HepG2 (cell line): ENCODE results near the gene RASSF8. TPM values are rescaled to one million over a fixed set of nuclear protein-coding genes. Genes with fewer than 3 reads are reported as not detected.

Experiments used
- ATAC-seq: fragments of 200-7000 bp; cut with Tn5 transposase; 3 replicates; pipeline ENCODE4 v1.9.1; 2020; ENCODE audit warnings: mild to moderate bottlenecking, moderate library complexity
- BruUV-seq: library from RNA; stranded (reverse); fragments of 400-500 nt; replicated peaks from 2 replicates; lab custom pipeline; 2021; lab: Mats Ljungman, UMichigan
- CTCF ChIA-PET: fragments of 300-600 bp; formaldehyde crosslinking; extraction: SDS; loops from one replicate; lab custom pipeline; 2021; ENCODE audit warnings: low total read pairs, inconsistent platforms, low intra/inter-chr PET ratio; lab: Yijun Ruan, JAX
- POLR2A ChIA-PET: fragments of 350-600 bp; sonication (Branson Sonifier 250); formaldehyde crosslinking; loops from one replicate; lab custom pipeline; 2020; ENCODE audit warnings: antibody characterized with exemption, inconsistent platforms; lab: Yijun Ruan, JAX
- DNase-seq: peaks from one replicate; pipeline ENCODE4 v3.0.0-alpha.2; 2015; ENCODE audit warnings: low spot score
- FAIRE-seq: peaks from 3 replicates; lab custom pipeline; 2011; peaks lifted over from hg19 to GRCh38; lab: Jason Lieb, UNC
- H2AFZ ChIP-seq: one replicate; pipeline ENCODE4 v1.6.1; 2011; ENCODE audit warnings: low read length, inconsistent platforms
- H3K27ac ChIP-seq: fragments of 300-600 bp; 3 replicates; pipeline ENCODE4 v1.8.0; 2011; ENCODE audit warnings: mixed run types, mild to moderate bottlenecking, mixed read lengths, low read length, inconsistent platforms; ENCODE audit not compliant: insufficient read depth; ENCODE audit errors: extremely low read length
- H3K27me3 ChIP-seq, 2 experiments: fragments of 200-600 bp in 1 of 2; 2 replicates in 1 of 2; 3 replicates in 1 of 2; pipeline versions ENCODE4 v1.6.0 to v1.8.0; 2011; ENCODE audit warnings: low read length in 2 of 2, mild to moderate bottlenecking in 2 of 2, moderate library complexity in 2 of 2, inconsistent platforms in 1 of 2; ENCODE audit not compliant: insufficient read depth in 2 of 2, control insufficient read depth in 1 of 2
- H3K36me3 ChIP-seq, 2 experiments: fragments of 200-600 bp in 1 of 2; replicated peaks in 1 of 2; 2 replicates in 1 of 2; 3 replicates in 1 of 2; pipeline versions ENCODE4 v1.5.1 to v1.8.0; 2011; ENCODE audit warnings: low read length in 2 of 2, inconsistent platforms in 1 of 2; ENCODE audit not compliant: insufficient read depth in 2 of 2, control insufficient read depth in 1 of 2
- H3K4me1 ChIP-seq: 2 replicates; pipeline ENCODE4 v1.5.1; 2012; ENCODE audit warnings: low read length, inconsistent platforms; ENCODE audit not compliant: insufficient read depth
- H3K4me2 ChIP-seq: 2 replicates; pipeline ENCODE4 v1.6.0; 2011; ENCODE audit warnings: low read depth, low read length, inconsistent platforms
- H3K4me3 ChIP-seq, 3 experiments: fragments of 200-600 bp in 1 of 3; sonication (generic), shearing (Covaris generic) in 1 of 3; replicated peaks in 1 of 3; 2 replicates each; pipeline ENCODE4 v1.5.1; 2011 to 2016; ENCODE audit warnings: low read length in 3 of 3, inconsistent platforms in 2 of 3, low read depth in 2 of 3, mild to moderate bottlenecking in 2 of 3, control low read depth in 1 of 3, mixed read lengths in 1 of 3; ENCODE audit not compliant: insufficient read depth in 1 of 3
- H3K79me2 ChIP-seq: one replicate; pipeline ENCODE4 v1.6.1; 2011; ENCODE audit warnings: low read length, inconsistent platforms; ENCODE audit not compliant: insufficient read depth
- H3K9ac ChIP-seq: 2 replicates; pipeline ENCODE4 v1.6.0; 2011; ENCODE audit warnings: mild to moderate bottlenecking, low read depth, low read length, inconsistent platforms; ENCODE audit not compliant: insufficient read depth
- H3K9me3 ChIP-seq: 2 replicates; pipeline ENCODE4 v1.5.1; 2012; ENCODE audit warnings: mild to moderate bottlenecking, low read length
- H4K20me1 ChIP-seq: 2 replicates; pipeline ENCODE4 v1.6.0; 2011; ENCODE audit warnings: inconsistent platforms, mild to moderate bottlenecking, low read length, moderate library complexity; ENCODE audit not compliant: insufficient read depth
- CBFB ChIP-seq: sonication (generic); formaldehyde crosslinking; IDR thresholded peaks from 2 replicates; pipeline ENCODE4 v1.4.0; 2020; ENCODE audit warnings: missing genetic modification reagents
- EHMT2 ChIP-seq: fragments of 200-600 bp; sonication (generic); IDR thresholded peaks from 2 replicates; pipeline ENCODE4 v1.7.0; 2017; ENCODE audit warnings: antibody characterized with exemption, low read depth, low read length, borderline replicate concordance
- FOXO1 ChIP-seq: sonication (generic); formaldehyde crosslinking; IDR thresholded peaks from 2 replicates; pipeline ENCODE4 v1.4.0; 2020; ENCODE audit warnings: missing genetic modification reagents
- GABPA ChIP-seq, 2 experiments: IDR thresholded peaks; 2 replicates each; pipeline ENCODE4 v1.6.1; 2011 to 2016; ENCODE audit warnings: low read depth in 2 of 2, low read length in 1 of 2, missing biosample characterization in 1 of 2, missing genetic modification characterization in 1 of 2
- GATAD1 ChIP-seq: IDR thresholded peaks from 2 replicates; pipeline ENCODE4 v1.6.1; 2016; ENCODE audit warnings: missing genetic modification reagents, missing compliant biosample characterization
- HNRNPK ChIP-seq: fragments of 200-400 bp; formaldehyde crosslinking; IDR thresholded peaks from 2 replicates; pipeline ENCODE4 v1.6.1; 2018; ENCODE audit warnings: low read length, low read depth, moderate library complexity, mild to moderate bottlenecking; ENCODE audit not compliant: poor library complexity, severe bottlenecking
- HOXA5 ChIP-seq: sonication (generic); formaldehyde crosslinking; IDR thresholded peaks from 2 replicates; pipeline ENCODE4 v1.4.0; 2020; ENCODE audit warnings: missing genetic modification reagents
- MBNL3 ChIP-seq: fragments of 250-450 bp; sonication (Bioruptor Pico); conservative IDR thresholded peaks from 2 replicates; pipeline ENCODE4 v1.8.0; 2022; ENCODE audit warnings: mild to moderate bottlenecking, inconsistent platforms
- MLLT10 ChIP-seq: sonication (generic); formaldehyde crosslinking; IDR thresholded peaks from 2 replicates; pipeline ENCODE4 v1.4.0; 2020; ENCODE audit warnings: missing genetic modification reagents
- NCOA5 ChIP-seq: sonication (generic); formaldehyde crosslinking; IDR thresholded peaks from 2 replicates; pipeline ENCODE4 v1.4.0; 2020; ENCODE audit warnings: missing genetic modification reagents
- RFXANK ChIP-seq: IDR thresholded peaks from 2 replicates; pipeline ENCODE4 v1.6.1; 2016
- SMARCC2 ChIP-seq: fragments of 450-650 bp; IDR thresholded peaks from 2 replicates; pipeline ENCODE4 v1.6.1; 2017; ENCODE audit warnings: antibody characterized with exemption, mild to moderate bottlenecking
- SRSF1 ChIP-seq: fragments of 200-400 bp; formaldehyde crosslinking; optimal IDR thresholded peaks from 2 replicates; pipeline ENCODE3; 2017; ENCODE audit warnings: mild to moderate bottlenecking, low read depth, low read length, moderate library complexity
- ZBTB20 ChIP-seq: sonication (generic); formaldehyde crosslinking; IDR thresholded peaks from 2 replicates; pipeline ENCODE4 v1.8.1; 2023; ENCODE audit warnings: missing genetic modification reagents, low read depth, mild to moderate bottlenecking, borderline replicate concordance
- ZKSCAN1 ChIP-seq: fragments of 150-350 bp; IDR thresholded peaks from 2 replicates; pipeline ENCODE4 v1.6.1; 2014; ENCODE audit warnings: low read length
- ZNF431 ChIP-seq: sonication (generic); formaldehyde crosslinking; IDR thresholded peaks from 2 replicates; pipeline ENCODE4 v1.9.0; 2022; ENCODE audit warnings: missing genetic modification reagents, low read depth, mild to moderate bottlenecking, borderline replicate concordance
- ZNF446 ChIP-seq: sonication (generic); formaldehyde crosslinking; IDR thresholded peaks from 2 replicates; pipeline ENCODE4 v1.5.0; 2020; ENCODE audit warnings: mild to moderate bottlenecking, missing genetic modification reagents
- ZNF501 ChIP-seq: sonication (generic); formaldehyde crosslinking; IDR thresholded peaks from 2 replicates; pipeline ENCODE4 v1.5.1; 2020; ENCODE audit warnings: mild to moderate bottlenecking, moderate library complexity, missing genetic modification reagents
- ZNF619 ChIP-seq: sonication (generic); formaldehyde crosslinking; IDR thresholded peaks from 2 replicates; pipeline ENCODE4 v1.4.0; 2020; ENCODE audit warnings: mild to moderate bottlenecking, missing genetic modification reagents
- ZNF672 ChIP-seq: sonication (generic); formaldehyde crosslinking; IDR thresholded peaks from 2 replicates; pipeline ENCODE4 v1.8.1; 2022; ENCODE audit warnings: missing genetic modification reagents
- WGBS: methylation state at CpG from one replicate; pipeline ENCODE4 v1.1.6; 2017; ENCODE audit warnings: low lambda C conversion rate; 5-methylcytosine and 5-hydroxymethylcytosine counted together
- in situ Hi-C: cut with HindIII; loops from 2 replicates; pipeline ENCODE4 v1.10.0; 2017; ENCODE audit warnings: low pct_unique_long_range_greater_than_20kb; ENCODE audit not compliant: extremely low pct_ligation_motif_present
- intact Hi-C: fragments of 100-400 bp; cut with micrococcal nuclease; formaldehyde crosslinking; loops from one replicate; pipeline ENCODE4 v1.10.0; 2022; ENCODE audit not compliant: unreplicated experiment
- polyA plus RNA-seq, 8 experiments: library from polyadenylated mRNA; depleted of rRNA in 3 of 8; stranded (reverse) in 7 of 8; unstranded in 1 of 8; fragments of >200 nt; fragmentation: Illumina TruSeq in 4 of 8; extraction: Trizol in 4 of 8; gene quantifications; 2 replicates each; pipeline versions ENCODE4 v1.2.1 to v1.2.3, GENCODE V29; 2011 to 2016; ENCODE audit warnings: low read depth in 4 of 8, missing spikeins in 1 of 8, mixed read lengths in 1 of 8; ENCODE audit not compliant: insufficient read depth in 1 of 8
- total RNA-seq, 5 experiments: library from RNA; depleted of rRNA; stranded (reverse); fragments of >200 nt; fragmentation: Illumina TruSeq; extraction: Trizol; gene quantifications; 2 replicates each; pipeline ENCODE4 v1.2.3, GENCODE V29; 2016; ENCODE audit warnings: low read depth in 1 of 5
- TF ChIP-seq, protein P1 (sequence below): sonication (generic); formaldehyde crosslinking; conservative IDR thresholded peaks from 2 replicates; pipeline ENCODE4 v1.5.0; 2020; ENCODE audit warnings: missing genetic modification reagents
- TF ChIP-seq, protein P2 (sequence below): sonication (generic); formaldehyde crosslinking; IDR thresholded peaks from 2 replicates; pipeline ENCODE4 v1.8.1; 2023; ENCODE audit warnings: mild to moderate bottlenecking, missing genetic modification reagents, borderline replicate concordance

Gene RASSF8
- total and polyA plus RNA-seq, 2 of the 13 experiments (the other 11 are each of a cell fraction or from before 2014, with no cell fraction given): 0.82 to 9.2 TPM

DNA sequence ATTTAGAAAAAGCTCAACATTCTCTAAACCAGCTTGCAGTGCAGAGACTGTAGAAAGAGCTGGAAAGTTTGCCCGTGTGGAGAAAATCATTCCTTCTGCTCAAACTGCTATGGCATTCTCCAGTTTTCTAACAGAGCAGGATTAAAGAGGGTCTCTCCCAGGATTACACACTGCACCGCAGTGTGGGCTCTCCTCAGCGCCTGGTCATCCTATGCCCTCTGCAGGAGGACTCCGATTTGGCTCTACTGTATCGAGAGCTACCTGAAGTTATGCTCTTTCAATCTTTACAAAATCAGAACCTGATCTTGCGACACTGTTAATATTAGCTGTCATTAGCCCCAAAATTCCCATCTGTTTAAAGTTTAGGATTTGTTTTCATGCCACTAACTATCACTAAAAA is 133.3 kb downstream of the RASSF8 start (continued):
- TF ChIP-seq HNRNPK: no peak
- TF ChIP-seq FOXO1 (CRISPR knock-in tag): no peak
- no peak for TF ChIP-seq NCOA5
- TF ChIP-seq, all 625 proteins: peak for 0

DNA sequence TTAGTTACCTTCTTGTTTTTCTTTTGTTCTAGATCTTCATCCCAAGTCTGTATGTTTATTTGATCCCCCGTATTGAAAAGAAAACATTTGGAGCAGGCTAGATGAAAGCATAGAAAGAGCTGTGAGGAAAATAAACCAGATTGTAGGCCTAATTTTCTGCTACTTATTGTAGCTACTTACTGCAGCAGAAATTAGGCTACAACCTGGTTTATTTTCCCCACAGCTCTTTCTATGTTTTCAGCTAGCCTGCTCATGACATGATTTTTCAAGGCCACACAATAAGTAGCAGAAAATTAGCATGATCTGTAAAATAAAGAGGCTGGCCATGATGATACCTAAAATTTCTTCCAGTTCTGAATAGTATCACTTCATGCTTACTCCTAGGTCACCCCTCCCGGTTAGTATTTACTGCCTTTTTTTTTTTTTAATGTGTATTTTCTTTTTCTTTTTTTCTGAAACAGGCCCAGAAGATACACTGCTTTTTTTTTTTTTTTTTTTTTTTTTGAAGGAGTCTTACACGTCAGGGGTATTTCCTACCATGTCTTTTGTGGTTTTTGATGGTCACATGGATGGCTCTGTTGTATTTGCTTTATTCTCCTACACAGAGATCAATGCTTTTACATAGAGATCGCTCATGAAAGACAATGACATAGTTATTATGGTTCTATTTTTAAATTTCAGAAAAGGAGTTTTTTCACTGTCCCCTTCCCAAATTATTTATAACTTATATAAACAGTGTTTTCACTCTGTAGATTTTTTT is 134.0 kb downstream of the RASSF8 start:
- DNase-seq: no peak
- TF ChIP-seq ZNF619 (CRISPR knock-in tag): no peak
- TF ChIP-seq EHMT2: no peak
- TF ChIP-seq RFXANK (CRISPR knock-in tag): no peak
- no peak for TF ChIP-seq SMARCC2
- no peak for TF ChIP-seq MLLT10 (CRISPR knock-in tag)
- no peak for TF ChIP-seq ZBTB20
- TF ChIP-seq GABPA (IDR thresholded peaks at IDR 0.05; ENCODE audit: low read depth, low read length): no peak
- TF ChIP-seq GABPA (CRISPR knock-in tag; IDR thresholded peaks at IDR 0.05; ENCODE audit: low read depth): no peak
- TF ChIP-seq HOXA5 (CRISPR knock-in tag): no peak
- no peak for TF ChIP-seq ZNF446 (CRISPR knock-in tag)
- no peak for TF ChIP-seq CBFB (CRISPR knock-in tag)
- TF ChIP-seq MBNL3 (CRISPR knock-in tag): no peak
- TF ChIP-seq ZNF501 (CRISPR knock-in tag): no peak
- no peak for TF ChIP-seq GATAD1 (CRISPR knock-in tag)
- no peak for TF ChIP-seq ZKSCAN1
- TF ChIP-seq SRSF1: no peak
- TF ChIP-seq ZNF672 (CRISPR knock-in tag): no peak
- no peak for TF ChIP-seq ZNF431 (CRISPR knock-in tag)
- TF ChIP-seq, protein P1, sequence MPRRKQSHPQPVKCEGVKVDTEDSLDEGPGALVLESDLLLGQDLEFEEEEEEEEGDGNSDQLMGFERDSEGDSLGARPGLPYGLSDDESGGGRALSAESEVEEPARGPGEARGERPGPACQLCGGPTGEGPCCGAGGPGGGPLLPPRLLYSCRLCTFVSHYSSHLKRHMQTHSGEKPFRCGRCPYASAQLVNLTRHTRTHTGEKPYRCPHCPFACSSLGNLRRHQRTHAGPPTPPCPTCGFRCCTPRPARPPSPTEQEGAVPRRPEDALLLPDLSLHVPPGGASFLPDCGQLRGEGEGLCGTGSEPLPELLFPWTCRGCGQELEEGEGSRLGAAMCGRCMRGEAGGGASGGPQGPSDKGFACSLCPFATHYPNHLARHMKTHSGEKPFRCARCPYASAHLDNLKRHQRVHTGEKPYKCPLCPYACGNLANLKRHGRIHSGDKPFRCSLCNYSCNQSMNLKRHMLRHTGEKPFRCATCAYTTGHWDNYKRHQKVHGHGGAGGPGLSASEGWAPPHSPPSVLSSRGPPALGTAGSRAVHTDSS (CRISPR knock-in tag): no peak
- TF ChIP-seq, protein P2, sequence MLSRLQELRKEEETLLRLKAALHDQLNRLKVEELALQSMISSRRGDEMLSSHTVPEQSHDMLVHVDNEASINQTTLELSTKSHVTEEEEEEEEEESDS (CRISPR knock-in tag): no peak
- TF ChIP-seq, all 625 proteins: peak for 0
- no peak for FAIRE-seq
- Histone ChIP-seq H3K4me3 (no peak overlapping the region), H3K27ac (no peak overlapping the region), H3K9me3 (no peaks in the 10 kb centered on the region), H3K4me1 (peaks cover 11% of the 10 kb centered on the region), H3K4me2 (no peak overlapping the region), H3K27me3 (no peaks in the 10 kb centered on the region), H3K36me3 (no peaks in the 10 kb centered on the region), H4K20me1 (no peaks in the 10 kb centered on the region), H2AFZ (no peak overlapping the region), H3K9ac (no peak overlapping the region), H3K79me2 (no peaks in the 10 kb centered on the region)
- ATAC-seq: no peak
- in situ Hi-C loops: no loop called here
- 9% methylated on average over 4 of the region's 4 CpGs for WGBS
- no TSS peak for BruUV-seq
- POLR2A ChIA-PET: no interaction called here
- CTCF ChIA-PET: no interaction called here
- intact Hi-C loops: no loop called here
